ENCODE data around the gene C6orf136. TPM values are rescaled to one million over a fixed set of nuclear protein-coding genes. Genes with fewer than 3 reads are reported as not detected.

Gene C6orf136
- total and polyA plus RNA-seq, 2 donors from 2014 or later: 27.4 to 45.6 TPM

DNA sequence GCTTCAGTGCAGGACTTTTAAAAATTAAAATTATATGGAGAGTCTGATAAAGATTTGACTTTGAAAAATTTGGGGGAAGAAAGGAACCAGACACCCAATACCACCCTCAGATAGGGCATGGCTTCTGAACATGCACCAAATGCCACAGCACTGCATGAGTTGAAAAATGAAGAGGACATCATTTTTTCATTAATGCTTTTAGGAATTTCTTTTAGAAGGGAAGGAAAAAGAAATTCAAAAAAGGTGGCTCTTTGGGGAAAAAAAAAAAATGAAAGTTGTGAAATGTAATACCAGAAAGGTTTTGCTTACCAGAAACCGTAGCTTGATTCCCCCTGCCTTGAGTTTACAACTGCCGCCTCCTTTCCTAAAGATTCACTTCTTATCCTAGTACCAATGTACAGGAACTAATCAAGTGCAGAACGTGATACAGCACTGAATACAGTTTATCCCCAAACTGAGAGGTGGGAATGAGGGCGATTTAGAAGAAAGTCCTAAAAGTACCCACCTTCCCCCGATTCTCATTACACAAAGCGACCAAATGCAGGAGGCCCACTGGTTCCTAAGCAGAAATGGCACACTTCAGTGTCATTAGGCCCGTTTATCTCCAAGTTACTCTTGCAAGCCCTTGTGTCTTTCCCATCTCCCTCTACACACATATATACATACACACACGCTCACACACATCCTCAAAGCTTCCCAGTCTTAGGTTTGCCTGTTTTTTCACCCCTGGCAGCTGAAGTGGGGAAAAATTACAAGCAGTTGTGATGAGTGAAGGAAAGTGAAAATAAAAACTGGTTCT is 32.7 kb upstream of the C6orf136 start:
- H3K9ac ChIP-seq (ENCODE audit: low read length in 3 of 3): peak overlapping the region; percentile 90 to 96 (median 93)
- no peak for FAIRE-seq
- peaks cover 6 to 44% (median 33%) of the 10 kb centered on the region in 3 donors for H3K4me1 ChIP-seq (ENCODE audit: control insufficient read depth in 2 of 3, insufficient read depth in 2 of 3, low read depth in 1 of 3, low read length in 3 of 3)
- H3K9me3 ChIP-seq (ENCODE audit: control insufficient read depth in 2 of 3, insufficient read depth in 1 of 3, low read length in 3 of 3): no peaks in the 10 kb centered on the region
- H3K36me3 ChIP-seq (ENCODE audit: control insufficient read depth in 2 of 3, insufficient read depth in 3 of 3, low read length in 3 of 3): peaks cover 2 to 17% (median 9%) of the 10 kb centered on the region in 3 donors
- H3K27ac ChIP-seq (ENCODE audit: low read depth in 2 of 2, low read length in 2 of 2): peak overlapping the region; percentile 77 to 83
- intact Hi-C loops (cut with DNase I): no loop called here
- peak overlapping the region; percentile 91 to 99 (median 95) for H3K4me3 ChIP-seq (ENCODE audit: low read length in 3 of 3)
- no peaks in the 10 kb centered on the region for H3K27me3 ChIP-seq (ENCODE audit: control insufficient read depth, insufficient read depth, low read length)
- no peak for DNase-seq
- TF ChIP-seq, protein P1, sequence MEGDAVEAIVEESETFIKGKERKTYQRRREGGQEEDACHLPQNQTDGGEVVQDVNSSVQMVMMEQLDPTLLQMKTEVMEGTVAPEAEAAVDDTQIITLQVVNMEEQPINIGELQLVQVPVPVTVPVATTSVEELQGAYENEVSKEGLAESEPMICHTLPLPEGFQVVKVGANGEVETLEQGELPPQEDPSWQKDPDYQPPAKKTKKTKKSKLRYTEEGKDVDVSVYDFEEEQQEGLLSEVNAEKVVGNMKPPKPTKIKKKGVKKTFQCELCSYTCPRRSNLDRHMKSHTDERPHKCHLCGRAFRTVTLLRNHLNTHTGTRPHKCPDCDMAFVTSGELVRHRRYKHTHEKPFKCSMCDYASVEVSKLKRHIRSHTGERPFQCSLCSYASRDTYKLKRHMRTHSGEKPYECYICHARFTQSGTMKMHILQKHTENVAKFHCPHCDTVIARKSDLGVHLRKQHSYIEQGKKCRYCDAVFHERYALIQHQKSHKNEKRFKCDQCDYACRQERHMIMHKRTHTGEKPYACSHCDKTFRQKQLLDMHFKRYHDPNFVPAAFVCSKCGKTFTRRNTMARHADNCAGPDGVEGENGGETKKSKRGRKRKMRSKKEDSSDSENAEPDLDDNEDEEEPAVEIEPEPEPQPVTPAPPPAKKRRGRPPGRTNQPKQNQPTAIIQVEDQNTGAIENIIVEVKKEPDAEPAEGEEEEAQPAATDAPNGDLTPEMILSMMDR (IDR thresholded peaks at IDR 0.05; ENCODE audit: borderline replicate concordance, extremely low read depth, insufficient read depth): no peak

DNA sequence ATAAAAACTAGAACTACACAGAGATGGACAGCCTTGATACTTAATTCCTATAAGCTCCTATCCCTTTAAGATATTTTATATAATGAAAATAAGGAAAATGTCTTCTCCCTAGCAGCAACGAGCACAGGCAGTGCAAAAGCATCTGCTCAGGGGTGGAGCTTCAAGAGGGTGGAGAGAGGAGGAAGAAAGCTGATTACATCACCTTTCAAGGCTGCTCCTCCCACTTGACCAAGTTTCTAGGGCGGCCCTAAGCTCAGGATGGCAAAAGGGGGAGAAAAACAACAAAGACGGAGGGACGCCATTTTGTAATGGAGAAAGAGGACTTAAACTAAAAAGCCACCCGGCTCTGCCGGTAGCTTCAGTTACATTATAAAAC is 32.1 kb upstream of the C6orf136 start:
- Histone ChIP-seq H3K27me3 (ENCODE audit: control insufficient read depth, insufficient read depth, low read length) (no peaks in the 10 kb centered on the region), H3K27ac (ENCODE audit: low read depth in 2 of 2, low read length in 2 of 2) (peak overlapping the region; percentile 94 to 99), H3K9ac (ENCODE audit: low read length in 3 of 3) (peak overlapping the region; percentile 95 to 100 (median 96)), H3K36me3 (ENCODE audit: control insufficient read depth in 2 of 3, insufficient read depth in 3 of 3, low read length in 3 of 3) (peaks cover 5 to 17% (median 7%) of the 10 kb centered on the region in 3 donors), H3K4me3 (ENCODE audit: low read length in 3 of 3) (peak overlapping the region; percentile 91 to 99 (median 95)), H3K9me3 (ENCODE audit: control insufficient read depth in 2 of 3, insufficient read depth in 1 of 3, low read length in 3 of 3) (no peaks in the 10 kb centered on the region), H3K4me1 (ENCODE audit: control insufficient read depth in 2 of 3, insufficient read depth in 2 of 3, low read depth in 1 of 3, low read length in 3 of 3) (peaks cover 6 to 44% (median 34%) of the 10 kb centered on the region in 3 donors)
- TF ChIP-seq, protein P1 (IDR thresholded peaks at IDR 0.05; ENCODE audit: borderline replicate concordance, extremely low read depth, insufficient read depth): no peak
- intact Hi-C loops (cut with DNase I): no loop called here
- FAIRE-seq (peak; percentile 92), DNase-seq (peak; percentile 89 to 100 (median 95))

DNA sequence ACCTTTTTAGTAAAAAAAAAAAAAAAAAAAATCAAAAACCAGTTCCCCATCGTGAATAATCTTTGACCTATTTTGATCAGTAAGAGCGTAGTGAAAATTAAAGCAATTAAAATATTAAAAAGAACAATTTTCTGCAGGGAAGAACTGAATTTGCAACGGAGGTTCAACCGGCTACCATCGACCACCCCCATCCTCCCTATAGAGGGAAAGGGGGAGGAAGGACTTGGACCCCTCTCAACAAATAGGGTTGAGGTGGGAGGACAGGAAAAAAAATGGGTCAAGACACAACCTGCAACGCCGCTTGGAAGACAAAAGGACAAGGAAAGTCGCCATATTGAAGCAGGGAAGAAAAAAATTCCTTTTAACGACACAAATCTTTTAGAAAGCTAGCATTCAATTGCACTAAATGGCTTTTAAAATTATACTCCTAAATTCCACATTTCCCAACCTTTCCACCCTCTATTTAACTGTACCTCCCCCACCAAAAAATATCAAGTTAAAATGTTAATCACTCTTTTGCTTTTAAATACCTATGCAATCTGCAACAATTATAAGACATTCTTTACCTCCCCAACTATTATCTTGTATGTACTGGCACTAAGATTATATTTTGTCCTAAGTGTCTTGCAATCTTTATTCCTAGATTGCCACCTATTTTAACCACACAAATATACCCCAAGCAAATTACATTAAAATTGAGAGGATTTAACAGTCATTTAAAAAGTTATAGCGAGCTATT is 31.5 kb upstream of the C6orf136 start:
- Histone ChIP-seq H3K27ac (ENCODE audit: low read depth in 2 of 2, low read length in 2 of 2) (peak overlapping the region; percentile 94 to 99), H3K4me1 (ENCODE audit: control insufficient read depth in 2 of 3, insufficient read depth in 2 of 3, low read depth in 1 of 3, low read length in 3 of 3) (peaks cover 6 to 44% (median 34%) of the 10 kb centered on the region in 3 donors), H3K36me3 (ENCODE audit: control insufficient read depth in 2 of 3, insufficient read depth in 3 of 3, low read length in 3 of 3) (peaks cover 5 to 17% (median 7%) of the 10 kb centered on the region in 3 donors), H3K4me3 (ENCODE audit: low read length in 3 of 3) (peak overlapping the region; percentile 91 to 99 (median 95)), H3K27me3 (ENCODE audit: control insufficient read depth, insufficient read depth, low read length) (no peaks in the 10 kb centered on the region), H3K9me3 (ENCODE audit: control insufficient read depth in 2 of 3, insufficient read depth in 1 of 3, low read length in 3 of 3) (no peaks in the 10 kb centered on the region), H3K9ac (ENCODE audit: low read length in 3 of 3) (peak overlapping the region; percentile 95 to 100 (median 96))
- no peak for FAIRE-seq
- TF ChIP-seq, protein P1 (IDR thresholded peaks at IDR 0.05; ENCODE audit: borderline replicate concordance, extremely low read depth, insufficient read depth): no peak
- DNase-seq: peak in 4 of 5 donors; percentile 72 to 94 (median 86)
- intact Hi-C loops (cut with DNase I): no loop called here

All from kidney (tissue), 14 donors.